ENCODE measurements around the gene ALKBH7.

DNA sequence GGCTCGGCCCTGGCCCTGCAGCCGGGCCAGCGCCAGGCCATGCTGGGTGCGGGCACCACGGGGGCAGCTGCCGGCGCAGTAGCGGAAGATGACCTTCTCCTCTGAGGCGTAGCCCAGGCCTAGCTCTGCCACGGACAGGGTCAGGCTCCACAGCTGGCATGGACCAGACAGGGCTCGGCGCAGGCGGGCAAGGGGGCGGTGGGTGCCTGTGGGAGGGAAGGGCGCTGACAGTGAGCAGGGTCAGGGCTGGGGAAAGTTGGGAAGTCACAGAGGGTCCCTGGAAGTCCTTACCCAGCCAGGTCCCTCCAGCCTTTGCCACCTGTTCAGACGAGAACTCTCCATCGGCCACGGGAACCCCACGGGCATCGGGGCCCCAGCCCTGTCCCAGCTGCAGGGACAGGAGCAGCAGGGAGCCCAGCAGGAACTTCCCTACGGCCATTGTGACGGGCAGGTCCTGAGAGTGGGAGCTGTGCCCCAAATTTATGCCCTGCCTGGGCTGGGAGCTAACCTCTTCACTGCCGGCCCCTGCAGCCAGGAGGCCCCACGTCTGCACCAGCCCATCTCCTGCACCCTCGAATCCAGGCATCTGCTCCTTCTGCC is 2.9 kb downstream of the ALKBH7 start, which contains the start of gene PSPN:
- TF ChIP-seq MXI1 (conservative IDR thresholded peaks at IDR 0.05; ENCODE audit: poor library complexity, severe bottlenecking) = no peak
- no peak for TF ChIP-seq POLR2AphosphoS5 (IDR thresholded peaks at IDR 0.05)
